ENCODE data around the gene PKD1.
"Not testable (repeated sequence)": the region's sequence is repeated elsewhere in the genome, so short reads cannot be mapped to it uniquely, and the experiment has no call there.

The PKD1 gene

DNA sequence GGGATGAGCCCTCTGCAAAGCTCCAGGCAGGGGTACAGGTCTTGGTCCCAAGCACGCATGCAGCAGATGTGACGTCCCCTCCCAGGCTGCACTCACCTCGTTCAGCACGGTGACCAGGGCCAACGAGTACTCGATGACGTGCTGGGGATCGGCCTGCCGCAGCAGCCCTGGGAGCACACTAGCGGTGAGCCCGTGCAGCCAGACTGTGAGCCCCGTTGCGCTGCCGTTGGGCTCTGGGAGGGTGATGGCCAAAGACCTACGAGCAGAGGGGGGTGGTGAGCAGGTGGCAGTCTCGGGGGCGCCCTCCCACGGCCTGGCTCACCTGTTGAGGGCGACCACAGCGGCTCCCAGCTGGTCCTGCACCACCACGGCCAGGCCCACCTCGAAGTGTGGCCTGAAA, 29.9 kb downstream of the PKD1 start:
- FAIRE-seq, result not testable (repeated sequence)

GRCh38 chr16:2105291-2105690, 30.4 kb downstream of the PKD1 start:
- FAIRE-seq, result not testable (repeated sequence)

- not testable (repeated sequence) for FAIRE-seq
These were observed 31.2 kb downstream of the PKD1 start for GRCh38 chr16:2104464-2104863.

GRCh38 chr16:2102471-2102870, 33.2 kb downstream of the PKD1 start:
- no peak for FAIRE-seq

DNA sequence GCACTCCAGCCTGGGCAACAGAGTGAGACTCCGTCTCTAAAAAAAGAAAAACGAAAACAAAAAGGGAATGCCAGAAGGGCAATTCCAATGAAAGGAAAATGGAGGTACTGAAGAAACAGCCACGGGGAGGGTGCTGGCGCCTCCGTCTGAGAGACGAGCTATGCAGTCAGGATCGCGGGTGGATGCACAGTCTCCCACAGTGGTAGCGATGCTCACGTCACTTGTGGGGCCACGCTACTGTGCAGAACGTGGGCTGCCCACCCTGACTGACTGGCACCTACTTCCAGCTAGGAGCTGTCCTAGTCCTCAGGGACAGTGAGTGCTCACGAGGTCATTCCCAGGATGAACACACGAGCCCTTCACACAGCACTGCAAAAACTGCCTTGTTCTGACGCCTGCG, 34.1 kb downstream of the PKD1 start:
- FAIRE-seq, result not testable (repeated sequence)

DNA sequence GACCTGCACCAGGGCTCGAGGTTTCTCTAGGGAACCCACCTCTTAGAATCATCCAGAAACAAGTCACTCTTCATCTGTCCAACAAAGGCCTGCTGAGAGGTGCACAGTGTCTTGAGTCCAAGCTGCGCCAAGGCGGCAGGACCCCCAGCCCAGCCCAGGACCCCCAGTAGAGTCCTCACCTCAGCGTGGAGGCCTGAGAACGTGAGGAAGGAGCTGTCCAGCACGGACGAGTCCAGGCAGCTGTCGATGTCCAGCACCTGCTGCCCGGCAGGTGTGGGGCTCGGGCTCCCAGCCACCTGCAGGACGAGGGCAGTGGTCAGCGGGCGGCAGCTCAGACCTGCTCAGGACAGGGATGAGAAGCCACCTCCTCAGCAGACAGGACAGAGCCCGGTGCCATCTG, 38.0 kb downstream of the PKD1 start:
- not testable (repeated sequence) for FAIRE-seq

DNA sequence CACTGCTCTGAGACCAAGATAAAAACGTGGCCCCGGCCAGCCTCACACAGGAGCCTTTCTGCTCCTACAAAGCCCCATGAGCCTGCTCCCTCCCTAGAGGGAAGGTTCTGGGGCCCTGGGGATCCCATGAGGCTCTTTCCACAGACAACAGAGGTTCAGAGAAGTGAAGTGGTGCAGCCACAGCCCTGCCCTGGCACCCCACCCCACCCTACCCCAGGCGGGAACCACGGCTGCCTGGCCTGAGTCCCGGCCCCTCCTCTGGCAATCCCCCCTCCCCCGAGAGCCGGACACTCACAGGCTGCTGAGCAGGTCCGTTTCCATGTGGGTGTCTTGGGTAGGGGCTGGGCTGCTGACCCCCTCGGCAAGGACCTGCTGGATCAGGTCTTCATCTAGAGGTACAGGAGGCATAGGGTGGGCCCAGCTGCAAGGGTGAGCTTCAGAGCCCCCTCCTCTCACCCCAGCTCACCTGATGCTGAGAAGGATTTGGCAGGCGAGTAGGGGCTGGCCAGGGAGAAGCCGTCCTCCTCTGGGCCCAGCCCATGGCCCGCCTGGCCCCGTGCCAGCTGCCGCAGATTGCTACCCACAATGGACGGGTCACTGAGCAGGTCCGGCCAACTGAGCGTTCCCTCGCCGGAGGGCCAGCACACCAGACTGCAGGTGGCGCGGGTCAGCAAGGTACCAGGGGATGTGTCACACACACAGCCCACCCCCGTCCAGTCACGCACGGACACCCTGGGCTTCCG, 38.7 kb downstream of the PKD1 start:
- FAIRE-seq, result no peak

- FAIRE-seq, result no peak
These were observed 39.6 kb downstream of the PKD1 start for GRCh38 chr16:2095918-2096582.

GRCh38 chr16:2095315-2095853, 40.3 kb downstream of the PKD1 start:
- FAIRE-seq, result no peak

DNA sequence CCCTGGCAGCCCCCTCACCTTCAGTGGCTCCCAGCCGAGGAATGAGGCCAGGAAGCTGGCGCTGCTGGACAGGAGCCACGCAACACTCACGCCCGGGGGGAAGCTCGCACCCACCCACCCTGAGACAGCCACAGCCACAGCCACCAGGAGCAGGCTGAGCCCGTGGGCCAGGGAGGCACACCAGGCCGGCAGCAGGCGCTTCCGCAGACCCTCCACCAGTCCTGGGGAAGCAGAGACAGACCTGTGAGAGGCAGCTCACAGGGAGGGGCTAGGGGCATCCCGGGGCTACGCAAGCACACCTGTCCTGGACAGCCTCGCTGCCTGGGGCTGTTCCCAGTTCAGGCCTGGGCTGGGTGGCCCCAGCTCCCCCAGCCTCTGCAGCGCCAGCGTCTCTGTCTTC, 41.9 kb downstream of the PKD1 start:
- no peak for FAIRE-seq

GRCh38 chr16:2092866-2093265, 42.8 kb downstream of the PKD1 start:
- FAIRE-seq, result no peak

- FAIRE-seq, result no peak
These were observed 43.5 kb downstream of the PKD1 start for GRCh38 chr16:2092256-2092620.

DNA sequence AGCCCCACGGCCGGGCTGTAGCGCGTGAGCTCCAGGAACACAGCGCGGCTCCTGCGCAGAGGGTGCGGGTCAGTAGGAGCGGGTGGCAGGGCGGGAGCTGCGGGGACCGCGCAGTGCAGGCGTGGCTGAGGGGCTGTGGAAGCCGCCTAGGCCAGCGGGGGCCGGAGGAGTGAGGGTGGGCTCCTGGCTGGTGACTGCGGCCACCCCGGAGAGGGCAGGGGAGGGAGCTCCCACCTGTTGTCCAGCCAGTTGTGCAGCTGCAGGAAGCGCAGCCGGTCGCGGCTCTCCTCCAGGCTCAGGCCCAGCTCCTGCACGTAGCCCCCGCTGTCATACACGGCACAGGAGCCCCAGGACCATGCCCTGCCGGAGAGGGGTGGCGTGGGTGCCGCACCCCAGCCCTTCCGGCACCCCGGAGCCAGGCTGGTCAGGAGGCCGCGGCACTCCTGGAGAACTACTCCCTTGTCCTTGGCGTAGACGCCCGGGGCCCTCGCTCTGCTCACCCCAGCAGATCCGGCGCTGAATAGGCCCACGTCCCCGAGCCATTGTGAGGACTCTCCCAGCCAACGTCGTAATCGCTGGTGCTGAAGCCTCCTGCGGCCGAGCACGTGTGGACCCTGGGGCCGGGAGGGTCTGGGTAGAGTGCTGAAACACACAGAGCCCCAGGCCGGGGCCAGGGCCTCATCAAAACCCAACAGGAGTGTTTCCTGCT, 44.0 kb downstream of the PKD1 start:
- FAIRE-seq, result no peak

DNA sequence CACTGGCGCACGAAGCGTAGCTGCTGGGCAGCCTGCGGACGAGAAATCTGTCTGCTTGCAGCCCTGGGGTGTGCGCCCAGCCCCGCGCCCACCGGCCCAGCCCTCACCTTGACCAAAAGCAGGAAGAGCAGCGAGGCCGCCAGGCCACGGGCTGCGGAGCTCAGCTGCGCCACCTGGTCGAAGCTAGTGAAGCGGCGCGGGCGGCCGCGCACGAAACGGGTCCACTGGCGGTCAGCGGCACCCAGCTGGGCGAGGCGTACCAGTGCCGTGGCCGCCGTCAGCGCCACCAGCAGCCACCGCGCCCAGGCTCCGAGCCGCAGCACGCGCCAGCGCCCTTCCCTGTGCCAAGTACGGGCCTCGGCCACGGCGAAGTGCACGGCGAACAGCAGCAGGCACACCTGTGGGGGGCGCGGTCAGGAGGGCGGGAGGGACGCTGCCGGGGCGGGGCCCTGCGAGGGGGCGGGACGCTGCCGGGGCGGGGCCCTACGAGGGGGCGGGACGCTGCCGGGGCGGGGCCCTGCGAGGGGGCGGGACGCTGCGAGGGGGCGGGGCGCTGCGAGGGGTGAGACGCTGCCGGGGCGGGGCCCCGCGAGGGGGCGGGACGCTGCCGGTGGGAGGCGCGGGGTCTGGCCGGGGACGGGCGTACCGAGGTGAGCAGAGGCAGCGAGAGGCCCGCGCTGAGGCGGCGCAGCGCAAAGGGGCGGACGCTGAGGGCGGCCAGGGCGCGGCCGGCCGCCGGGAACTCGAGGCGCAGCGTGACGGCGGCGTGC, 44.7 kb downstream of the PKD1 start:
- FAIRE-seq, result no peak

DNA sequence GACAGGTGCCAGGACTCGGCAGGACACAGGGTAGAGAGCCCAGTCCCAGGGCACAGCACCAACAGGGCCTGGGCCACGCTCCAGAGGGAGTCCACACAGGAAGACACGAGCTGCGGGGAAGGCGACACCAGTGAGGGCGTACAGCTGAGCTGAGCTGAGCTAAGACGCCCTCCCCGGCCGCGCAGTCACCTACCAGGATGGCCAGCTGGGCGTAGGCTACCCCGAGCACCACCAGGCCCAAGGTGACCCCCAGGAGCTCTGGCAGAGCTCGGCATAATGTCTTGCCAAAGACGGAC, 45.3 kb downstream of the PKD1 start:
- FAIRE-seq, result no peak

- FAIRE-seq, result no peak
These were observed 45.8 kb downstream of the PKD1 start for GRCh38 chr16:2089706-2090480.

DNA sequence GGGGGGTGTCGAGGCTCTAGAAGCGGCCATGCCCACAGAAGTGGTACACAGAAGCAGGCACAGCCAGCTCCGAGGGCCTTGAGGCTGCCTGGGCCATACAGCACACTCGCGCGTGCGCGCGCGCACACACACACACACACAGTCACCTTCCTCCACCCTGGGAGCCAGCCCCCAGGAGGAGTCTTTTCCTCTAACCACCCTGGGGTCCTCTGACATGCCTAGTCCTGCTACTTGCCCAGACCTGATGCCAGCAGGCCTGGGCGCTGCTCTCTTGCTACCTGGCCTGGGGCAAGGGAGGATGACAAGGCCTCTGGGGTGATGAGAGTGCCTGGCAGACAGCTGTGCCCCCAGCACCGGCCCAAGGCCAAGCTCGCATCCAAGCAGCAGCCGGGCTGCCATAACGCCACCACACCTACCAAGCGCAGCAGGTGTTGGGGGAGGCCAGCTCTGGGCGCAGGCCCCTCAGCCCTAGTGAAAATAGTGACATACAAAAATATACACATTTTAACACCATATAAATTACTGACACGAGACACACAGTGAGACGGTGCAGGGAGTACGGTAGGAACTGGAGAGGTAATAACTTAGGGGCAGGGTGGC, 46.8 kb downstream of the PKD1 start:
- no peak for FAIRE-seq

- no peak for FAIRE-seq
These were observed 47.7 kb downstream of the PKD1 start for GRCh38 chr16:2087748-2088631.

DNA sequence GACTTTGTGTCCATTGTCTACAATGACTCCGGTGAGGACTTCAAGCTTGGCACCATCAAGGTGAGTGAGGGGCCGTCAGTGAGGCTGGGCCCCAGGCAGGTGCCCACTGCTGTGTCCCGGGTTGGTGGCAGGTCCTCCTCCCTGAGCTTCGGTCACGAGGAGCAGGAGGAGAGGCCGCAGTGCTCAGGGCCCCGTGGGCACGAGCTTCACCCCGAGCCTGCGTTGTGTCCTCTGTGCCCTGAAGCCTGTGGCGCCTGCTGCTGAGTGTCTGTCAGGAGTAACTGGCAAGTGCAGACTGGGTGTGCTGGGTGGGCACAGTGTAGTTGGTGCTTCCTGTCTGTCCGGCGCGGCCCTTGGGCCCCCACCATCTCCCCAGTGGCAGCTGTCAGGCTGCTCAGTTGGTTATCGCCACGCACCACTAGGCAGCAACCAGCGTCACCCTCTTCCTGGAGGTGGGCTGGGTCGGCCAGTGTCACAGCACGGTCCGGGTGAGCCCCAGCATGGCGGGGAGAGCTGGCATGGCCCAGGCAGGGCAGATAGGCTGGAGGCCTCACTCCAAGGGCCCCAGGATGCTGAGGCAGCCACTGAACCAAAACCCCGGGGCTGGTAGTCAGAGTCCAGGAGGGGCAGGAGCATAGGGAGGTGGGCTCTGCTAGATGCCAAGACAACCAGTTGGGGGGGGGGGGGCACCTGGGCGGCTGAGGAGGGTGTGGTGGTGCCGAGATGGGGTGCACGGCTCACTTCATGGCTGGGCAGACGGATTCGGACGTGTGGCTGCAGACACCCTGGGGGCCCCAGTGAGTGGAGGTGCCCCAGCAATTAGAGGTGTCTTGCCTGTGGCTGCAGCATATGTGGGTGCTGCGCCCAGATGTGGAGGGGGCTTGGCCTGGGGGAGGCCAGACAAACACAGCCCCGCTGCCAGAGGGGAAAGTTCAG, 48.6 kb downstream of the PKD1 start:
- FAIRE-seq, result no peak
